ENCODE data around the gene LLGL2.

LLGL2 gene

GRCh38 chr17:75601057-75601987 lies 75.8 kb downstream of the LLGL2 start:
- Mint-ChIP-seq H3K36me3 (ENCODE audit: insufficient read depth) (no peaks in the 10 kb centered on the region), H3K4me3 (no peak overlapping the region), H3K9me3 (no peaks in the 10 kb centered on the region), H3K27ac (no peak overlapping the region), H3K27me3 (no peaks in the 10 kb centered on the region), H3K4me1 (ENCODE audit: low read depth in 2 of 2) (peaks cover 0 to 5% of the 10 kb centered on the region in 2 donors)
- DNase-seq = peak; percentile 59 to 62 (median 60)
- peak; percentile 84 for ATAC-seq (replicated peaks)

GRCh38 chr17:75602644-75603043 lies 77.1 kb downstream of the LLGL2 start:
- no peak overlapping the region for H3K4me3 Mint-ChIP-seq
- no peaks in the 10 kb centered on the region for H3K36me3 Mint-ChIP-seq (ENCODE audit: insufficient read depth)
- no peak overlapping the region for H3K27ac Mint-ChIP-seq
- peaks cover 0 to 5% of the 10 kb centered on the region in 2 donors for H3K4me1 Mint-ChIP-seq (ENCODE audit: low read depth in 2 of 2)
- no peaks in the 10 kb centered on the region for H3K9me3 Mint-ChIP-seq
- ATAC-seq (replicated peaks) (no peak), DNase-seq (no peak)
- no peaks in the 10 kb centered on the region for H3K27me3 Mint-ChIP-seq

GRCh38 chr17:75603123-75603522 lies 77.6 kb downstream of the LLGL2 start:
- H3K4me3 Mint-ChIP-seq = no peak overlapping the region
- H3K36me3 Mint-ChIP-seq (ENCODE audit: insufficient read depth) = no peaks in the 10 kb centered on the region
- H3K4me1 Mint-ChIP-seq (ENCODE audit: low read depth in 2 of 2) = peaks cover 0 to 5% of the 10 kb centered on the region in 2 donors
- no peaks in the 10 kb centered on the region for H3K27me3 Mint-ChIP-seq
- H3K27ac Mint-ChIP-seq = no peak overlapping the region
- H3K9me3 Mint-ChIP-seq = no peaks in the 10 kb centered on the region
- ATAC-seq (replicated peaks) = no peak
- no peak for DNase-seq

- peak; percentile 73 for ATAC-seq (replicated peaks)
- DNase-seq = no peak
- Mint-ChIP-seq H3K36me3 (ENCODE audit: insufficient read depth) (no peaks in the 10 kb centered on the region), H3K27me3 (no peaks in the 10 kb centered on the region), H3K27ac (no peak overlapping the region), H3K4me3 (no peak overlapping the region), H3K9me3 (no peaks in the 10 kb centered on the region), H3K4me1 (ENCODE audit: low read depth in 2 of 2) (peaks cover 0 to 5% of the 10 kb centered on the region in 2 donors)
Measured at GRCh38 chr17:75604034-75604695, 78.7 kb downstream of the LLGL2 start.

- peaks cover 0 to 5% of the 10 kb centered on the region in 2 donors for H3K4me1 Mint-ChIP-seq (ENCODE audit: low read depth in 2 of 2)
- no peaks in the 10 kb centered on the region for H3K27me3 Mint-ChIP-seq
- ATAC-seq (replicated peaks) (no peak), DNase-seq (no peak)
- no peak overlapping the region for H3K27ac Mint-ChIP-seq
- H3K4me3 Mint-ChIP-seq = no peak overlapping the region
- H3K36me3 Mint-ChIP-seq (ENCODE audit: insufficient read depth) = no peaks in the 10 kb centered on the region
- no peaks in the 10 kb centered on the region for H3K9me3 Mint-ChIP-seq
Measured at GRCh38 chr17:75605790-75606189, 80.3 kb downstream of the LLGL2 start.

GRCh38 chr17:75607086-75607485 lies 81.6 kb downstream of the LLGL2 start:
- ATAC-seq (replicated peaks) (no peak), DNase-seq (no peak)
- Mint-ChIP-seq H3K4me3 (no peak overlapping the region), H3K9me3 (no peaks in the 10 kb centered on the region), H3K27me3 (no peaks in the 10 kb centered on the region), H3K4me1 (ENCODE audit: low read depth in 2 of 2) (peaks cover 0 to 3% of the 10 kb centered on the region in 2 donors), H3K27ac (peak overlapping the region in 1 of 2 donors; percentile 60), H3K36me3 (ENCODE audit: insufficient read depth) (no peaks in the 10 kb centered on the region)

- H3K36me3 Mint-ChIP-seq (ENCODE audit: insufficient read depth) = peaks cover 4% of the 10 kb centered on the region
- H3K27ac Mint-ChIP-seq = no peak overlapping the region
- no peak overlapping the region for H3K4me3 Mint-ChIP-seq
- H3K9me3 Mint-ChIP-seq = no peaks in the 10 kb centered on the region
- H3K4me1 Mint-ChIP-seq (ENCODE audit: low read depth in 2 of 2) = no peaks in the 10 kb centered on the region
- no peaks in the 10 kb centered on the region for H3K27me3 Mint-ChIP-seq
- no peak for DNase-seq
- ATAC-seq (replicated peaks) = no peak
Measured at GRCh38 chr17:75610103-75610984, 84.8 kb downstream of the LLGL2 start.

- H3K27me3 Mint-ChIP-seq = no peaks in the 10 kb centered on the region
- ATAC-seq (replicated peaks) = no peak
Measured at GRCh38 chr17:75611851-75612429, 86.4 kb downstream of the LLGL2 start.

GRCh38 chr17:75612906-75613626 lies 87.6 kb downstream of the LLGL2 start:
- Mint-ChIP-seq H3K36me3 (ENCODE audit: insufficient read depth) (peaks cover 4% of the 10 kb centered on the region), H3K9me3 (no peaks in the 10 kb centered on the region), H3K27me3 (no peaks in the 10 kb centered on the region), H3K27ac (no peak overlapping the region), H3K4me3 (no peak overlapping the region), H3K4me1 (ENCODE audit: low read depth in 2 of 2) (no peaks in the 10 kb centered on the region)
- ATAC-seq (replicated peaks) (no peak), DNase-seq (no peak)

More at GRCh38 chr17:75611851-75612429, 86.4 kb downstream of the LLGL2 start:
- DNase-seq = no peak
- H3K27ac Mint-ChIP-seq = no peak overlapping the region
- no peaks in the 10 kb centered on the region for H3K4me1 Mint-ChIP-seq (ENCODE audit: low read depth in 2 of 2)
- H3K36me3 Mint-ChIP-seq (ENCODE audit: insufficient read depth) = peaks cover 4% of the 10 kb centered on the region
- H3K9me3 Mint-ChIP-seq = no peaks in the 10 kb centered on the region
- no peak overlapping the region for H3K4me3 Mint-ChIP-seq

GRCh38 chr17:75614006-75614405 lies 88.5 kb downstream of the LLGL2 start:
- H3K4me1 Mint-ChIP-seq (ENCODE audit: low read depth in 2 of 2) = no peaks in the 10 kb centered on the region
- H3K4me3 Mint-ChIP-seq = no peak overlapping the region
- no peaks in the 10 kb centered on the region for H3K27me3 Mint-ChIP-seq
- H3K9me3 Mint-ChIP-seq = no peaks in the 10 kb centered on the region
- DNase-seq (no peak), ATAC-seq (replicated peaks) (no peak)
- H3K27ac Mint-ChIP-seq = no peak overlapping the region
- peaks cover 4% of the 10 kb centered on the region for H3K36me3 Mint-ChIP-seq (ENCODE audit: insufficient read depth)

- Mint-ChIP-seq H3K27ac (no peak overlapping the region), H3K27me3 (no peaks in the 10 kb centered on the region), H3K4me1 (ENCODE audit: low read depth in 2 of 2) (no peaks in the 10 kb centered on the region), H3K9me3 (no peaks in the 10 kb centered on the region), H3K36me3 (ENCODE audit: insufficient read depth) (peaks cover 4% of the 10 kb centered on the region), H3K4me3 (no peak overlapping the region)
- ATAC-seq (replicated peaks) = no peak
- no peak for DNase-seq
Measured at GRCh38 chr17:75614556-75615270, 89.2 kb downstream of the LLGL2 start.

GRCh38 chr17:75615301-75615700 lies 89.8 kb downstream of the LLGL2 start:
- Mint-ChIP-seq H3K27me3 (no peaks in the 10 kb centered on the region), H3K36me3 (ENCODE audit: insufficient read depth) (peaks cover 4% of the 10 kb centered on the region), H3K9me3 (no peaks in the 10 kb centered on the region), H3K4me1 (ENCODE audit: low read depth in 2 of 2) (no peaks in the 10 kb centered on the region), H3K27ac (no peak overlapping the region), H3K4me3 (no peak overlapping the region)
- ATAC-seq (replicated peaks) = no peak
- no peak for DNase-seq

Measured in effector memory CD8-positive, alpha-beta T cell (primary cell).